Vagina (tissue), 2 donors: ENCODE measurements around the gene LTBP3. TPM values are rescaled to one million over a fixed set of nuclear protein-coding genes. Genes with fewer than 3 reads are reported as not detected.

Experiments used
- DNase-seq, 2 donors: peaks; one replicate each; pipeline ENCODE4 v3.0.0-alpha.2; 2017; ENCODE audit errors: extremely low spot score in 2 of 2
- H3K27ac ChIP-seq: fragments of 200-600 bp; sonication (generic); one replicate; pipeline ENCODE4 v1.5.1; 2019
- H3K27me3 ChIP-seq: fragments of 200-600 bp; sonication (generic); one replicate; pipeline ENCODE4 v1.5.1; 2019
- H3K36me3 ChIP-seq, 2 donors: fragments of 200-600 bp; sonication (generic); one replicate each; pipeline ENCODE4 v1.5.1; 2017 to 2019
- H3K4me1 ChIP-seq: fragments of 200-600 bp; sonication (generic); one replicate; pipeline ENCODE4 v1.5.1; 2019
- H3K4me3 ChIP-seq, 2 donors: fragments of 200-600 bp; sonication (generic); 1 replicate in 1 of 2; 2 replicates in 1 of 2; pipeline ENCODE4 v1.5.1; 2016 to 2019
- H3K9me3 ChIP-seq: fragments of 200-600 bp; sonication (generic); one replicate; pipeline ENCODE4 v1.5.1; 2019
- CTCF ChIP-seq, 3 experiments: fragments of 450-650 bp in 2 of 3; fragments of 200-600 bp in 1 of 3; sonication (generic) in 1 of 3; IDR thresholded peaks; one replicate each; pipeline ENCODE4 v1.5.1; 2017 to 2019; ENCODE audit warnings: antibody characterized with exemption in 3 of 3, mild to moderate bottlenecking in 2 of 3, moderate library complexity in 2 of 3
- POLR2A ChIP-seq, 2 donors: fragments of 450-650 bp; IDR thresholded peaks; one replicate each; pipeline ENCODE4 v1.6.1; 2017; ENCODE audit warnings: antibody characterized with exemption in 2 of 2, mild to moderate bottlenecking in 2 of 2, moderate library complexity in 2 of 2
- POLR2AphosphoS5 ChIP-seq, 2 donors: sonication (generic); formaldehyde crosslinking; IDR thresholded peaks; one replicate each; pipeline ENCODE4 v1.9.0; 2017; ENCODE audit warnings: antibody characterized with exemption in 2 of 2, mild to moderate bottlenecking in 2 of 2, low read depth in 1 of 2; ENCODE audit not compliant: insufficient read depth in 1 of 2
- intact Hi-C: fragments of 100-400 bp; cut with DNase I; formaldehyde crosslinking; loops from one replicate; pipeline ENCODE4 v1.15.1; 2023
- total RNA-seq: library from RNA; depleted of rRNA; stranded (reverse); fragments of >200 nt; gene quantifications from one replicate; pipeline ENCODE4 v1.2.3, GENCODE V29; 2016

LTBP3 gene
- total RNA-seq, 1 donor from 2014 or later = 246 TPM

DNA sequence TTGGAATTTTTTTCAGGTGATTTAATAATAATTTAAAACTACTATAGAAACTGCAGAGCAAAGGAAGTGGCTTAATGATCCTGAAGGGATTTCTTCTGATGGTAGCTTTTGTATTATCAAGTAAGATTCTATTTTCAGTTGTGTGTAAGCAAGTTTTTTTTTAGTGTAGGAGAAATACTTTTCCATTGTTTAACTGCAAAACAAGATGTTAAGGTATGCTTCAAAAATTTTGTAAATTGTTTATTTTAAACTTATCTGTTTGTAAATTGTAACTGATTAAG lies 55.9 kb downstream of the LTBP3 start:
- no peaks in the 10 kb centered on the region for H3K9me3 ChIP-seq
- H3K4me1 ChIP-seq = peaks cover 32% of the 10 kb centered on the region
- TF ChIP-seq POLR2AphosphoS5 (IDR thresholded peaks at IDR 0.05; ENCODE audit: insufficient read depth in 1 of 2, low read depth in 1 of 2) = no peak
- no peak for TF ChIP-seq CTCF (IDR thresholded peaks at IDR 0.05)
- H3K27ac ChIP-seq = peak overlapping the region; percentile 100
- H3K4me3 ChIP-seq = peak overlapping the region; percentile 77 to 83
- no peak for DNase-seq
- intact Hi-C loops = no loop called here
- H3K27me3 ChIP-seq = no peaks in the 10 kb centered on the region
- H3K36me3 ChIP-seq = peaks cover 19 to 59% of the 10 kb centered on the region in 2 donors

DNA sequence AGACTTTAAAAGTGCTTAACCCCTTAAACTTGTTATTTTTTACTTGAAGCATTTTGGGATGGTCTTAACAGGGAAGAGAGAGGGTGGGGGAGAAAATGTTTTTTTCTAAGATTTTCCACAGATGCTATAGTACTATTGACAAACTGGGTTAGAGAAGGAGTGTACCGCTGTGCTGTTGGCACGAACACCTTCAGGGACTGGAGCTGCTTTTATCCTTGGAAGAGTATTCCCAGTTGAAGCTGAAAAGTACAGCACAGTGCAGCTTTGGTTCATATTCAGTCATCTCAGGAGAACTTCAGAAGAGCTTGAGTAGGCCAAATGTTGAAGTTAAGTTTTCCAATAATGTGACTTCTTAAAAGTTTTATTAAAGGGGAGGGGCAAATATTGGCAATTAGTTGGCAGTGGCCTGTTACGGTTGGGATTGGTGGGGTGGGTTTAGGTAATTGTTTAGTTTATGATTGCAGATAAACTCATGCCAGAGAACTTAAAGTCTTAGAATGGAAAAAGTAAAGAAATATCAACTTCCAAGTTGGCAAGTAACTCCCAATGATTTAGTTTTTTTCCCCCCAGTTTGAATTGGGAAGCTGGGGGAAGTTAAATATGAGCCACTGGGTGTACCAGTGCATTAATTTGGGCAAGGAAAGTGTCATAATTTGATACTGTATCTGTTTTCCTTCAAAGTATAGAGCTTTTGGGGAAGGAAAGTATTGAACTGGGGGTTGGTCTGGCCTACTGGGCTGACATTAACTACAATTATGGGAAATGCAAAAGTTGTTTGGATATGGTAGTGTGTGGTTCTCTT lies 56.5 kb downstream of the LTBP3 start:
- peaks cover 29% of the 10 kb centered on the region for H3K4me1 ChIP-seq
- H3K27ac ChIP-seq = peak overlapping the region; percentile 100
- no peak for TF ChIP-seq CTCF (IDR thresholded peaks at IDR 0.05)
- TF ChIP-seq POLR2AphosphoS5 (IDR thresholded peaks at IDR 0.05; ENCODE audit: insufficient read depth in 1 of 2, low read depth in 1 of 2) = peak in 1 of 2 donors; percentile 62
- DNase-seq = no peak
- no peaks in the 10 kb centered on the region for H3K9me3 ChIP-seq
- intact Hi-C loops = no loop called here
- peak overlapping the region; percentile 77 to 83 for H3K4me3 ChIP-seq
- H3K27me3 ChIP-seq = no peaks in the 10 kb centered on the region
- H3K36me3 ChIP-seq = peaks cover 19 to 57% of the 10 kb centered on the region in 2 donors

DNA sequence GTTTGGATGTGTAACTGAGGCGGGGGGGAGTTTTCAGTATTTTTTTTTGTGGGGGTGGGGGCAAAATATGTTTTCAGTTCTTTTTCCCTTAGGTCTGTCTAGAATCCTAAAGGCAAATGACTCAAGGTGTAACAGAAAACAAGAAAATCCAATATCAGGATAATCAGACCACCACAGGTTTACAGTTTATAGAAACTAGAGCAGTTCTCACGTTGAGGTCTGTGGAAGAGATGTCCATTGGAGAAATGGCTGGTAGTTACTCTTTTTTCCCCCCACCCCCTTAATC lies 57.0 kb downstream of the LTBP3 start:
- intact Hi-C loops = no loop called here
- H3K36me3 ChIP-seq = peaks cover 19 to 52% of the 10 kb centered on the region in 2 donors
- H3K27ac ChIP-seq = peak overlapping the region; percentile 100
- H3K9me3 ChIP-seq = no peaks in the 10 kb centered on the region
- DNase-seq = no peak
- TF ChIP-seq POLR2A (IDR thresholded peaks at IDR 0.05) = no peak
- TF ChIP-seq CTCF (IDR thresholded peaks at IDR 0.05) = peak in 1 of 3 experiments; percentile 10
- H3K4me3 ChIP-seq = peak overlapping the region; percentile 77 to 83
- H3K4me1 ChIP-seq = peaks cover 29% of the 10 kb centered on the region
- no peaks in the 10 kb centered on the region for H3K27me3 ChIP-seq

DNA sequence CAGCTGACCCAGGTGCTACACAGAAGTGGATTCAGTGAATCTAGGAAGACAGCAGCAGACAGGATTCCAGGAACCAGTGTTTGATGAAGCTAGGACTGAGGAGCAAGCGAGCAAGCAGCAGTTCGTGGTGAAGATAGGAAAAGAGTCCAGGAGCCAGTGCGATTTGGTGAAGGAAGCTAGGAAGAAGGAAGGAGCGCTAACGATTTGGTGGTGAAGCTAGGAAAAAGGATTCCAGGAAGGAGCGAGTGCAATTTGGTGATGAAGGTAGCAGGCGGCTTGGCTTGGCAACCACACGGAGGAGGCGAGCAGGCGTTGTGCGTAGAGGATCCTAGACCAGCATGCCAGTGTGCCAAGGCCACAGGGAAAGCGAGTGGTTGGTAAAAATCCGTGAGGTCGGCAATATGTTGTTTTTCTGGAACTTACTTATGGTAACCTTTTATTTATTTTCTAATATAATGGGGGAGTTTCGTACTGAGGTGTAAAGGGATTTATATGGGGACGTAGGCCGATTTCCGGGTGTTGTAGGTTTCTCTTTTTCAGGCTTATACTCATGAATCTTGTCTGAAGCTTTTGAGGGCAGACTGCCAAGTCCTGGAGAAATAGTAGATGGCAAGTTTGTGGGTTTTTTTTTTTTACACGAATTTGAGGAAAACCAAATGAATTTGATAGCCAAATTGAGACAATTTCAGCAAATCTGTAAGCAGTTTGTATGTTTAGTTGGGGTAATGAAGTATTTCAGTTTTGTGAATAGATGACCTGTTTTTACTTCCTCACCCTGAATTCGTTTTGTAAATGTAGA lies 57.6 kb downstream of the LTBP3 start:
- peak overlapping the region; percentile 77 to 83 for H3K4me3 ChIP-seq
- peaks cover 29% of the 10 kb centered on the region for H3K4me1 ChIP-seq
- no peaks in the 10 kb centered on the region for H3K27me3 ChIP-seq
- DNase-seq = no peak
- no peaks in the 10 kb centered on the region for H3K9me3 ChIP-seq
- intact Hi-C loops = no loop called here
- H3K27ac ChIP-seq = peak overlapping the region; percentile 100
- H3K36me3 ChIP-seq = peaks cover 19 to 46% of the 10 kb centered on the region in 2 donors
- TF ChIP-seq CTCF (IDR thresholded peaks at IDR 0.05) (no peak), POLR2A (IDR thresholded peaks at IDR 0.05) (peak in 1 of 2 donors; percentile 36), POLR2AphosphoS5 (IDR thresholded peaks at IDR 0.05; ENCODE audit: insufficient read depth in 1 of 2, low read depth in 1 of 2) (peak; percentile 42 to 94)
